K562 (cell line): Measurements from ENCODE around the gene DPAGT1. TPM values are rescaled to one million over a fixed set of nuclear protein-coding genes. Genes with fewer than 3 reads are reported as not detected.

Experiments used
- ATAC-seq: fragments of 200-7000 bp; cut with Tn5 transposase; 3 replicates; pipeline ENCODE4 v1.9.1; 2020; ENCODE audit warnings: moderate library complexity
- BruUV-seq: library from RNA; stranded (reverse); fragments of 400-500 nt; replicated peaks from 2 replicates; lab custom pipeline; 2021; lab: Mats Ljungman, UMichigan
- CTCF ChIA-PET: fragments of 300-600 bp; formaldehyde crosslinking; extraction: SDS; loops from one replicate; lab custom pipeline; 2021; ENCODE audit warnings: low intra/inter-chr PET ratio; lab: Yijun Ruan, JAX
- POLR2A ChIA-PET: fragments of 300-600, 350-650 bp; sonication (Branson Sonifier 250); formaldehyde crosslinking; extraction: SDS; loops from one replicate; lab custom pipeline; 2021; ENCODE audit warnings: antibody characterized with exemption, inconsistent platforms; lab: Yijun Ruan, JAX
- DNase-seq, 4 experiments: peaks; one replicate each; pipeline versions ENCODE4 v3.0.0 to v3.0.0-alpha.2; 2011 to 2018; ENCODE audit warnings: low spot score in 3 of 4, mixed read lengths in 3 of 4; ENCODE audit errors: extremely low read depth in 1 of 4
- FAIRE-seq: peaks from 2 replicates; lab custom pipeline; 2011; peaks lifted over from hg19 to GRCh38; lab: Jason Lieb, UNC
- H2AFZ ChIP-seq: 2 replicates; pipeline ENCODE4 v1.6.0; 2011; ENCODE audit warnings: low read depth, low read length, control low read depth, inconsistent platforms
- H3K27ac ChIP-seq: fragments of 200-600 bp; 3 replicates; pipeline ENCODE4 v1.8.0; 2011; ENCODE audit warnings: low read depth, mild to moderate bottlenecking, control low read depth, inconsistent platforms, low read length, moderate library complexity, mixed read lengths; ENCODE audit errors: extremely low read depth
- H3K27me3 ChIP-seq, 2 experiments: fragments of 300-600 bp in 1 of 2; 2 replicates in 1 of 2; 3 replicates in 1 of 2; pipeline versions ENCODE4 v1.6.0 to v1.8.0; 2011; ENCODE audit warnings: inconsistent platforms in 2 of 2, low read length in 2 of 2, mild to moderate bottlenecking in 1 of 2, mixed read lengths in 1 of 2, moderate library complexity in 1 of 2; ENCODE audit not compliant: control insufficient read depth in 2 of 2, insufficient read depth in 2 of 2
- H3K36me3 ChIP-seq: fragments of 300-600 bp; 3 replicates; pipeline ENCODE4 v1.8.0; 2011; ENCODE audit warnings: mild to moderate bottlenecking, low read length, inconsistent platforms; ENCODE audit not compliant: control insufficient read depth, insufficient read depth
- H3K4me1 ChIP-seq, 2 experiments: fragments of 200-600 bp in 1 of 2; replicated peaks in 1 of 2; 2 replicates in 1 of 2; 3 replicates in 1 of 2; pipeline versions ENCODE4 v1.5.1 to v1.8.0; 2011; ENCODE audit warnings: inconsistent platforms in 2 of 2, low read length in 2 of 2, mild to moderate bottlenecking in 1 of 2, mixed read lengths in 1 of 2, moderate library complexity in 1 of 2; ENCODE audit not compliant: control insufficient read depth in 2 of 2, insufficient read depth in 2 of 2
- H3K4me2 ChIP-seq: 2 replicates; pipeline ENCODE4 v1.6.1; 2011; ENCODE audit warnings: low read length, control low read depth, inconsistent platforms, mixed read lengths; ENCODE audit not compliant: insufficient read depth
- H3K4me3 ChIP-seq: fragments of 200-600 bp; sonication (generic), shearing (Covaris generic); 2 replicates; pipeline ENCODE4 v1.5.1; 2016; ENCODE audit warnings: control low read depth, inconsistent platforms
- H3K79me2 ChIP-seq: fragments of 200-600 bp; 3 replicates; pipeline ENCODE4 v1.8.0; 2011; ENCODE audit warnings: low read length, inconsistent platforms; ENCODE audit not compliant: control insufficient read depth, insufficient read depth
- H3K9ac ChIP-seq, 2 experiments: 2 replicates each; pipeline versions ENCODE4 v1.6.0 to v1.6.1; 2011; ENCODE audit warnings: low read depth in 2 of 2, low read length in 2 of 2, control low read depth in 1 of 2, inconsistent platforms in 1 of 2, mild to moderate bottlenecking in 1 of 2, mixed read lengths in 1 of 2; ENCODE audit not compliant: insufficient read depth in 1 of 2
- H3K9me1 ChIP-seq: one replicate; pipeline ENCODE4 v1.6.0; 2011; ENCODE audit warnings: inconsistent platforms, mild to moderate bottlenecking, low read length, moderate library complexity; ENCODE audit not compliant: control insufficient read depth, insufficient read depth
- H3K9me3 ChIP-seq: replicated peaks from 2 replicates; pipeline ENCODE4 v1.5.1; 2011; ENCODE audit warnings: low read depth, low read length, inconsistent platforms; ENCODE audit not compliant: control insufficient read depth, insufficient read depth
- H4K20me1 ChIP-seq: replicated peaks from 2 replicates; pipeline ENCODE4 v1.6.1; 2011; ENCODE audit warnings: low read length, inconsistent platforms, mixed read lengths; ENCODE audit not compliant: control insufficient read depth, insufficient read depth
- ESRRA ChIP-seq: fragments of 450-650 bp; IDR thresholded peaks from 2 replicates; pipeline ENCODE4 v1.6.1; 2014; ENCODE audit warnings: low read depth, mild to moderate bottlenecking, moderate library complexity, borderline replicate concordance
- HBP1 ChIP-seq: fragments of 450-650 bp; formaldehyde crosslinking; IDR thresholded peaks from 2 replicates; pipeline ENCODE4 v1.4.0; 2022; ENCODE audit warnings: missing genetic modification characterization
- NRF1 ChIP-seq, 2 experiments: fragments of 450-650 bp; IDR thresholded peaks in 1 of 2; conservative IDR thresholded peaks in 1 of 2; 2 replicates each; pipeline ENCODE4 v1.6.1; 2014; ENCODE audit warnings: mild to moderate bottlenecking in 2 of 2
- PATZ1 ChIP-seq: fragments of 250-450 bp; sonication (Bioruptor Pico); IDR thresholded peaks from 2 replicates; pipeline ENCODE4 v1.5.0; 2020; ENCODE audit warnings: mild to moderate bottlenecking, borderline replicate concordance
- POLR2G ChIP-seq: fragments of 200-400 bp; formaldehyde crosslinking; IDR thresholded peaks from 2 replicates; pipeline ENCODE4 v1.6.1; 2017; ENCODE audit warnings: low read depth, mild to moderate bottlenecking, antibody characterized with exemption, low read length, moderate library complexity
- RBFOX2 ChIP-seq: fragments of 200-400 bp; formaldehyde crosslinking; IDR thresholded peaks from 2 replicates; pipeline ENCODE4 v1.6.1; 2017; ENCODE audit warnings: low read depth, mild to moderate bottlenecking, low read length, moderate library complexity
- TEAD1 ChIP-seq, 2 experiments: fragments of 450-650 bp in 1 of 2; sonication (generic) in 1 of 2; formaldehyde crosslinking; IDR thresholded peaks; 2 replicates each; pipeline versions ENCODE4 v1.4.0 to v1.8.0; 2020 to 2022; ENCODE audit warnings: mild to moderate bottlenecking in 2 of 2, missing genetic modification reagents in 1 of 2
- ZFX ChIP-seq: sonication (generic); formaldehyde crosslinking; IDR thresholded peaks from 2 replicates; pipeline ENCODE4 v1.8.0; 2022; ENCODE audit warnings: mild to moderate bottlenecking, missing genetic modification reagents, moderate library complexity
- ZNF445 ChIP-seq: fragments of 250-450 bp; sonication (Bioruptor Pico); IDR thresholded peaks from 2 replicates; pipeline ENCODE4 v1.4.0; 2020; ENCODE audit warnings: low read depth, mild to moderate bottlenecking, moderate library complexity
- WGBS: fragments of 100-300 bp; shearing (Covaris generic); methylation state at CpG from one replicate; pipeline ENCODE4 v1.1.6; 2016; ENCODE audit warnings: low coverage, mixed read lengths; ENCODE audit not compliant: insufficient coverage; ENCODE audit errors: missing lambda C conversion rate; 5-methylcytosine and 5-hydroxymethylcytosine counted together
- in situ Hi-C: fragments of 300-500 bp; cut with MboI; formaldehyde crosslinking; loops from 4 replicates; pipeline ENCODE4 v1.15.0; 2018; ENCODE audit warnings: inconsistent platforms, mixed read lengths
- intact Hi-C: fragments of 100-400 bp; cut with micrococcal nuclease; formaldehyde crosslinking; loops from 2 replicates; pipeline ENCODE4 v1.14.2; 2022
- polyA plus RNA-seq, 8 experiments: library from polyadenylated mRNA; depleted of rRNA in 4 of 8; stranded (reverse) in 5 of 8; unstranded in 3 of 8; fragments of >200 nt; fragmentation: Nextera tagmentation in 2 of 8; fragmentation: Illumina TruSeq in 1 of 8; extraction: Ambion mirVana in 2 of 8; extraction: Trizol in 1 of 8; gene quantifications; 2 replicates each; pipeline versions ENCODE4 v1.2.1 to v1.2.3, GENCODE V29; 2011 to 2014; ENCODE audit warnings: inconsistent platforms in 1 of 8, missing spikeins in 1 of 8
- total RNA-seq, 7 experiments: library from RNA; depleted of rRNA in 6 of 7; stranded (reverse); fragments of >200 nt in 6 of 7; fragmentation: Illumina TruSeq in 2 of 7; extraction: Trizol in 2 of 7; gene quantifications; 2 replicates each; pipeline versions ENCODE4 v1.2.1 to v1.2.3, GENCODE V29; 2011 to 2021; ENCODE audit warnings: low replicate concordance in 1 of 7

Gene DPAGT1
- total and polyA plus RNA-seq, 9 of the 15 experiments (the other 6 are each of a cell fraction or from before 2014, with no cell fraction given) = 29.9 to 135 (median 85.0) TPM

DNA sequence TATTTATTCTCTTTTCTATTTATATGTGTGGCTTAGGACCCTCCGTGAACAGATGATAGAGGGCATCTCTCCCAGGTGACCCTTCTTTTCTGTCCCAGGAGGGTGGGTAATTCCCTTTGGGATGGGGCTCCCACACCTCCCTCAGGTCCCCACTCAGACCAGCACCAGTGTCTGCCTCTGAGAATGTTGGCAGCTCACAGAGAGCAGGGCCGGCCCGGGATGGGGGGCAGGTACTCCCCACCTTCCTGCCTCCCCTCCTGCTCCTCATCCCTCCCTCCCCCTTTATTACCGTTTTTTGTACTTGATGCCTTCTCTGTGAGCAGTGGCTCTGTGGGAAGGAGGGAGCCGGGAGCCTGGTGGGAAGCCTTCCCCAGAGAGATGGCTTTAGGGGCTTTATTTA is 14.9 kb upstream of the DPAGT1 start:
- no peak for DNase-seq
- Histone ChIP-seq H3K27ac (no peak overlapping the region), H3K79me2 (peaks cover 7% of the 10 kb centered on the region), H3K27me3 (no peaks in the 10 kb centered on the region), H2AFZ (no peak overlapping the region), H3K36me3 (peaks cover 68% of the 10 kb centered on the region), H3K4me2 (no peak overlapping the region), H3K9me3 (no peaks in the 10 kb centered on the region), H3K9ac (peak overlapping the region in 1 of 2 experiments; percentile 80; a peak in 2 of 4 replicates), H3K9me1 (no peaks in the 10 kb centered on the region), H4K20me1 (0 out of 2 replicates have a peak, but pooled peaks cover 3% of the 10 kb centered on the region), H3K4me3 (no peak overlapping the region), H3K4me1 (peaks cover 15 to 16% of the 10 kb centered on the region in 2 experiments)
- ChIA-PET POLR2A (interaction anchor here (1.1 to 1.3 kb wide), 2 partner anchors 10 to 75 kb away, joined by 3 to 4 read pairs; partner anchors contain the start of gene C2CD2L), CTCF (no interaction called here)
- no peak for TF ChIP-seq HBP1
- TF ChIP-seq TEAD1 (CRISPR knock-in tag; IDR thresholded peaks at IDR 0.05) = no peak
- no peak for TF ChIP-seq ZNF445 (CRISPR knock-in tag)
- ATAC-seq = no peak
- 74% methylated on average over 4 of the region's 5 CpGs for WGBS
- intact Hi-C loops = no loop called here
- FAIRE-seq = no peak
- in situ Hi-C loops = no loop called here
- no TSS peak for BruUV-seq

GRCh38 chr11:119116235-119116594 is 14.6 kb upstream of the DPAGT1 start:
- H4K20me1 ChIP-seq = 0 out of 2 replicates have a peak, but pooled peaks cover 3% of the 10 kb centered on the region
- in situ Hi-C loops = no loop called here
- H3K27ac ChIP-seq = peak overlapping the region; percentile 58; the same call in 2 of the 3 replicates
- BruUV-seq = no TSS peak
- no peak for DNase-seq
- H3K27me3 ChIP-seq = no peaks in the 10 kb centered on the region
- H3K9me3 ChIP-seq = no peaks in the 10 kb centered on the region
- 67% methylated on average over 5 of the region's 10 CpGs for WGBS
- peak overlapping the region; percentile 50 for H3K4me2 ChIP-seq
- H3K4me1 ChIP-seq = peaks cover 13 to 16% of the 10 kb centered on the region in 2 experiments
- intact Hi-C loops = no loop called here
- FAIRE-seq = no peak
- no peak for ATAC-seq
- H3K9me1 ChIP-seq = no peaks in the 10 kb centered on the region
- TF ChIP-seq ZFX (CRISPR knock-in tag) (peak; percentile 8; the same call in 1 of the 2 replicates), POLR2G (0 out of 2 replicates have a peak, but pooled peaks have one; percentile 3), RBFOX2 (peak; percentile 58), ESRRA (no peak), NRF1 (conservative IDR thresholded peaks at IDR 0.05 in 1 of 2, IDR thresholded peaks at IDR 0.05 in 1 of 2) (peak; percentile 9 to 31; a peak in 1 of 4 replicates), PATZ1 (CRISPR knock-in tag) (no peak)
- ChIA-PET CTCF (no interaction called here), POLR2A (interaction anchor here (0.6 to 1.3 kb wide), 4 partner anchors 10 to 147 kb away, joined by 3 to 4 read pairs (median 3); partner anchors contain the start of gene C2CD2L)
- peak overlapping the region; percentile 69; the same call in 1 of the 2 replicates for H2AFZ ChIP-seq
- peaks cover 72% of the 10 kb centered on the region for H3K36me3 ChIP-seq
- peaks cover 5% of the 10 kb centered on the region; the same call in 2 of the 3 replicates for H3K79me2 ChIP-seq
- no peak overlapping the region for H3K4me3 ChIP-seq
- H3K9ac ChIP-seq = peak overlapping the region; percentile 49 to 80; a peak in 3 of 4 replicates
